Brain pericyte (primary cell): ENCODE measurements around the gene ATAD1.
"Not testable (repeated sequence)": the region's sequence is repeated elsewhere in the genome, so short reads cannot be mapped to it uniquely, and the experiment has no call there.

Experiments
- DNase-seq: peaks from one replicate; pipeline ENCODE4 v3.0.0-alpha.2; 2012; ENCODE audit warnings: low read depth, low spot score

Gene ATAD1

DNA sequence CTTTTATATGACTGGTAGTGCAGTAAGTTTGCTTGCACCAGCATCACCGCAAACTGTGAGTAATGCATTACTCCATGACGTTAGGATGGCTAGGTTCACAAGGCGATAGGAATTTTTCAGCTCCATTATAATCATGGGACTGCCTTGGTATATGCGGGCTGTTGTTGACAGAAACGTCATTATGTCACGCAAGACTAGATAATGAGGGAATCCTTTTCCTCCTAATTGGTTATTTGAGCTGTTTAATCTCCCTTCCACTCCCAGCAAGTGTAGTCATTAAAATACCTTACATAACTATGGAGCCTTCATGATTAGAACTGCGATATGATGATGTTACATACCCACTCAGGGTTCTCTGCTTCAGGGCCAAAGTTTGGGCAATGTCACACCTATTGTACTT lies 28.0 kb upstream of the ATAD1 start:
- no peak for DNase-seq

- no peak for DNase-seq
These were observed 27.6 kb upstream of the ATAD1 start for GRCh38 chr10:87845624-87845998.

- DNase-seq, result no peak
These were observed 27.0 kb upstream of the ATAD1 start for GRCh38 chr10:87844837-87845623.

- DNase-seq, result no peak
These were observed 25.7 kb upstream of the ATAD1 start for GRCh38 chr10:87843714-87844113.

- DNase-seq, result no peak
These were observed 24.9 kb upstream of the ATAD1 start for GRCh38 chr10:87842776-87843497.

- DNase-seq, result no peak
These were observed 24.2 kb upstream of the ATAD1 start for GRCh38 chr10:87842220-87842641.

DNA sequence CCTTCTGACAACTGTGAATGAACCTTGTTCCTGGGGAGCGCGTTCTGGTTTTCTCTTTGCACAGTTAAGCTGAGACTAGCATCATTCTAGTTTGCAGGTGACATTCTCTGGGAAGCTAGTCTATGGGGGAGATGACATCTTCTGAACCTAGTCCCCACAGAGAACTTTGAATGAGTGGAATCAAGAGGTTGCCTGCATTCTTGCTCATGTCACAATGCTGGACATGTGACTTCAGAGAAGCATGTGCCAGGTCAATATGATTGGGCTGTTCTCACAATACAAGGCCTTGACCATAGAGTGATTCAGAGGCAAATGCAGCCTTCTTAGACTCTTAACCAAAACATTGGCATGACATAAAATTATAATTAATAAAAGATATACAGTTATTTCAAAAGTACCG lies 23.2 kb upstream of the ATAD1 start:
- no peak for DNase-seq

DNA sequence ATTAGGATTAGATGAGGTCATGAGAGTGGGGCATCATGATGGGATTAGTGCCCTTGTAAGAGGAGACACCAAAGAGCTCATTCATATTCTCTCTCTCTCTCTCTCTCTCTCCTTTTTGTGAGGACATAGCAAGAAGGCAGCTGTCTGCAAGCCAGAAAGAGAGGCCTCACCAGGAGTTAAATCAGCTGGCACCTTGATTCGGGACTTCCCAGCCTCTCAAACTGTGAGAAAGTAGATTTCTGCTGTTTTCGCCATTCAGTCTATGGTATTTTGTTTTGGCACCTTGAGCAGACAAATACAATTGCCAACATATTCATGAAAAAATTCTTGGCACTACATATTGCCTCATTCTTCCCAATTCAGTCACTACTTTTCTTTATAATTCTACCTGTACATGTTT lies 20.6 kb upstream of the ATAD1 start:
- DNase-seq, result no peak

DNA sequence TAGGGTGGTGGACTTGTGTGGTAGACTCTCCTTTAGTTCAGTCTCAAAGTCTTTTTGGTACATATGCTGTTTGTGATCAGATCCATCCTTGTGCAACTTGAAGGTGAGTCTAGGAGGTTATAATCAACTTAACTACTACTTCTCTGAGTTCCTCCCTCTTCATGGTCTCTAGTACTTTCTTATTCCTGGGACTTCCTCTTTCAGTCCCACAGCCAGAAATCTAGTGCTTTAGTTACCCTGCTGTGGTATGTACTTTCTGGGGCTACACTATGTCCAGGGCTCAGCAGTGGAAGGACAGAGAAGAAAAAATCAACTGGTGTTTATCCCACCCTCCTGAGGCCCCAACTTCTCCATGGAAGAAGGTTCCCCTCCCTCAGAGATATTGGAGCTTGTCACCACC lies 19.4 kb upstream of the ATAD1 start:
- DNase-seq, result no peak

GRCh38 chr10:87836098-87836497 lies 18.1 kb upstream of the ATAD1 start:
- DNase-seq, result no peak

- no peak for DNase-seq
These were observed 12.1 kb upstream of the ATAD1 start for GRCh38 chr10:87829986-87830729.

- not testable (repeated sequence) for DNase-seq
These were observed 11.0 kb upstream of the ATAD1 start for GRCh38 chr10:87829051-87829450.

GRCh38 chr10:87827681-87828080 lies 9.7 kb upstream of the ATAD1 start:
- DNase-seq, result no peak

DNA sequence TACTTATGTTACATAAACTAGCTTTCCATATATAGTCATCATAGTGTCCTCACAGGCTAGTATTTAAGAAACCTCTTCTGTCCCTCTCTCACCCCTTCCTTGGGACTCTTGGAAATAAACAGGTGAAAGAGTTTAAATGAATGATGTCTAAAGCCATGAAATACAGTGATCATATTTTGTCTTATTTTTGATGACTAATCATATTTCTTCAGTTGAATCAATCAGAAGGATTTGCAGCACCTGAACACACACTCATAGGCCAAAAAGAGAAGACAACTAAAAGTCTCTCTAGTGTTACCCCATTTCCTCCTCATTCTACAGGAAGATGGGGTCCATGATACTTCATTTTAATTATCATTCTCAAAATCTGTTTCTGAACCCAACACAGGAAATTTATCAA lies 8.6 kb upstream of the ATAD1 start:
- no peak for DNase-seq

- no peak for DNase-seq
These were observed 1.2 kb upstream of the ATAD1 start for GRCh38 chr10:87819289-87819585.

GRCh38 chr10:87818505-87819288 lies 671 bp upstream of the ATAD1 start:
- DNase-seq, result no peak

GRCh38 chr10:87816898-87817608 lies 973 bp downstream of the ATAD1 start:
- no peak for DNase-seq

GRCh38 chr10:87816163-87816897 lies 1.7 kb downstream of the ATAD1 start:
- no peak for DNase-seq

DNA sequence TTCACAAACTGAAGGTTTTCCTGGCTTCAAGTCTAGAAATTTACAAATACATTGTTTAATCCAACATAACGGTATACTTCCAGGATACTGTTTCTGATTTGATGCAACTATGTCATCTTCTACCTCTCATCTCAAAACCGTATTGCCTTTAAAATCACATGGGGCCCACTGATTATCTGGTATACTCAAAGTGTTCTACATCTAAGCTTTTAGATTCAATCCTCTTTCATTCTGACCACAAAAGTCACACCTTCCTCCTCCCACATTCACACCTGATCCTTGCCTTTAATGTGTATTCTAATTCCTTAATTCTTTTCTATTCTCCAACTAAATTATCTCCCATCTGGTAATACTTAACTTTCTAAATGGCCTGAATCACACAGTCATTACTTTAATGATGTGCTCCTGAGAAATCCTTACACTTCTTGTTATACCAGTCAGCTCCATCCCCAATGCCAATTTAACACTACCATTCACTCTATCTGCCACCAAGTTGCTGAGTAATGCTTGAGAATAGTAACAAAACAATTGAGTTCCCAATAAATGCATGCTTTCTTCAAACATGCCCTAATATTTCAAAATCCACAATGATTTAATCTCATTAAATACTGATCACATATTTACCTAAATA lies 13.0 kb downstream of the ATAD1 start:
- DNase-seq, result no peak

- DNase-seq, result no peak
These were observed 14.2 kb downstream of the ATAD1 start for GRCh38 chr10:87803831-87804230.
